Hypothalamus (tissue), 51 donors: ENCODE measurements around the gene MIGA2.
"Not testable (repeated sequence)": the region's sequence is repeated elsewhere in the genome, so short reads cannot be mapped to it uniquely, and the experiment has no call there.

ENCODE experiments used
- DNase-seq, 51 donors: peaks; one replicate each; lab custom pipeline; 2025; lab: John Stamatoyannopoulos, UW

MIGA2 gene

DNA sequence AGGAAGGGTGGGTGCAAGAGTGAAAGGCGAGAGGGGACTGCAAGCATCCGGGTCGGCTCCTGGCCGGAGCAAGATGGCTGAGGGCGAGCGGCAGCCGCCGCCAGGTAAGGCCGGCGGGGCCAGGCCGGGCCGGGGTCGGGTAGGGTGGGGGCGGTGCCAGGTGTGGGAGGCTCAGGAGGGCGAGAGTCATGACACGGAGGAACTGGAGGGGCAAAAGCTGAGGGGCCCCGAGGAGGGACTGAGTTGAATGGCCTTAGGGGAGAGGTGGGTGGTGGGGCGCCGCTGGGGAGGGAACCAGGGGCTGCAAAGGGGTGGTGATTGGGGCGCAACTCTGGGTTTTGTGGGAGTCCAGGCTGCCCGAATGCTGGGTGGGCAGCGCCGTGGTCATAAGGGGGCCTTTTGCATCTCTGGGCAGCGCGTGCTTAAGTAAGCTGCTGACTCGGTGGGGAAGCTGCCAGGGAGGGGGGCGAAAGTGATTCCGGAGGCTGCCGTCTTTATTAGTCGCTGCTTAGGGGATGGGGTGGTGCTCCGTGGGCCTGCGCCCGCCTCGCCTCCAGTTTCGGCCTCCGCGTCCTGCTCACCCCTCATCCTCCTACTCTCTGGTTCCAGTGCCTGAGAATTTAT lies 75.2 kb downstream of the MIGA2 start:
- peak in 29 of 51 donors; percentile 21 to 78 (median 52) for DNase-seq

DNA sequence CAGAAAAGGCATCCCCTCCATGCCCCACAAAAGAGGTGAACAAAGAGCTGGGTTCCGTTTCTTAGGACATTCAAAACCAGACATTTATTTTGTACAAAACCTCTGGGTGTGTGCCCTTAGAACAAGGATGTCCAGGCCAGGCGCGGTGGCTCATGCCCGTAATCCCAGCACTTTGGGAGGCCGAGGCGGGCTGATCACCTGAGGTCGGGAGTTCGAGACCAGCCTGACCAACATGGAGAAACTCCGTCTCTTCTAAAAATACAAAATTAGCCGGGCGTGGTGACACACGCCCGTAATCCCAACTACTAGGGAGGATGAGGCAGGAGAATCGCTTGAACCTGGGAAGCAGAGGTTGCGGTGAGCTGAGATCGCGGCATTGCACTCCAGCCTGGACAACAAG lies 76.1 kb downstream of the MIGA2 start:
- not testable (repeated sequence) for DNase-seq

DNA sequence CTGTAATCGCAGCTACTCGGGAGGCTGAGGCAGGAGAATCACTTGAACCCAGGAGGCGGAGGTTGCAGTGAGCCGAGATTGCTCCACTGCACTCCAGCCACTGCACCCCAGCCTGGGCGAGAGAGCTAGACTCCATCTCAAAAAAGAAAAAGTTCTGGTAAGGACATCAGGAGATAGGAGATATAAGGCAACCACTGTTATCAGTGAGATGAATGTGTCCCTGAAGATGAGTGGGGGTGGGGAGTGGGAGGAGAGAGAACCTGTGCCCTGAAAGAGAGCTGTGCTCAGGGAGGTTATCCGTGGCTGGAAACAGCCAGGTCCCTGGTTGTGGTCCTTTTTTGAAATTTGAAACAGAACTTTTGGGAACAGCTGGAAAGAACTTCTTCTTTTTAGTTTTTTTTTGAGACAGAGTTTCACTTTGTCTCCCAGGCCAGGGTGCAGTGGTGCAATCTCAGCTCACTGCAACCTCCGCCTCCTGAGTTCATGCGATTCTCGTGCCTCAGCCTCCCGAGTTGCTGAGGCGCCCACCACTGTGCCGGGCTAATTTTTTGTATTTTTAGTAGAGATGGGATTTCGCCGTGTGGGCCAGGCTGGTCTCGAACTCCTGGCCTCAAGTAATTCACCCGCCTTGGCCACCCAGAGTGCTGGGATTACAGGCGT lies 77.3 kb downstream of the MIGA2 start:
- no peak for DNase-seq

- DNase-seq, result no peak
These were observed 82.4 kb downstream of the MIGA2 start for GRCh38 chr9:129118799-129119198.

GRCh38 chr9:129121483-129121882 lies 85.1 kb downstream of the MIGA2 start:
- peak in 14 of 51 donors; percentile 17 to 53 (median 34) for DNase-seq
